Activated CD8-positive, alpha-beta T cell treated with anti-CD3 and anti-CD28 coated beads, Interleukin-2, amount 10 ng/mL, durations not matched to agents 7 days and 5 days (primary cell): ENCODE measurements around the gene FOSB. TPM values are rescaled to one million over a fixed set of nuclear protein-coding genes. Genes with fewer than 3 reads are reported as not detected.

ENCODE experiments used
- ATAC-seq: fragments of 150-1000 bp; cut with Tn5 transposase; one replicate; pipeline ENCODE4 v1.10.0; 2021; ENCODE audit warnings: moderate library complexity
- CTCF ChIA-PET: fragments of 350-600 bp; sonication (Branson Sonifier 250); formaldehyde crosslinking; loops from one replicate; lab custom pipeline; 2021; ENCODE audit warnings: antibody characterized with exemption; lab: Charles Lee
- POLR2A ChIA-PET: fragments of 350-600 bp; sonication (Branson Sonifier 250); formaldehyde crosslinking; loops from one replicate; lab custom pipeline; 2021; ENCODE audit warnings: antibody characterized with exemption; lab: Charles Lee
- DNase-seq: peaks from one replicate; pipeline ENCODE4 v3.0.0-alpha.2; 2020
- H3K27ac Mint-ChIP-seq: one replicate; pipeline ENCODE4 v1.8.0; 2021; ENCODE audit warnings: mild to moderate bottlenecking, mixed read lengths
- H3K27me3 Mint-ChIP-seq: one replicate; pipeline ENCODE4 v1.8.0; 2021; ENCODE audit warnings: low read depth, mixed read lengths
- H3K36me3 Mint-ChIP-seq: one replicate; pipeline ENCODE4 v1.8.0; 2021; ENCODE audit warnings: low read depth, mixed read lengths
- H3K4me1 Mint-ChIP-seq: one replicate; pipeline ENCODE4 v1.8.0; 2021; ENCODE audit warnings: low read depth, mixed read lengths
- H3K4me3 Mint-ChIP-seq: one replicate; pipeline ENCODE4 v1.8.0; 2021; ENCODE audit warnings: mild to moderate bottlenecking, mixed read lengths
- H3K9me3 Mint-ChIP-seq: one replicate; pipeline ENCODE4 v1.8.0; 2022; ENCODE audit warnings: mixed read lengths; ENCODE audit not compliant: insufficient read depth
- microRNA-seq: library from miRNA; unstranded; fragments of <30 nt; microRNA quantifications from one replicate; pipeline ENCODE4 v1.2.0, GENCODE V29; 2022
- total RNA-seq, 2 experiments: library from RNA; stranded (reverse); gene quantifications; one replicate each; pipeline ENCODE4 v1.2.3, GENCODE V29; 2021

FOSB gene
- total RNA-seq, 2 experiments from 2014 or later = 154 to 172 TPM

DNA sequence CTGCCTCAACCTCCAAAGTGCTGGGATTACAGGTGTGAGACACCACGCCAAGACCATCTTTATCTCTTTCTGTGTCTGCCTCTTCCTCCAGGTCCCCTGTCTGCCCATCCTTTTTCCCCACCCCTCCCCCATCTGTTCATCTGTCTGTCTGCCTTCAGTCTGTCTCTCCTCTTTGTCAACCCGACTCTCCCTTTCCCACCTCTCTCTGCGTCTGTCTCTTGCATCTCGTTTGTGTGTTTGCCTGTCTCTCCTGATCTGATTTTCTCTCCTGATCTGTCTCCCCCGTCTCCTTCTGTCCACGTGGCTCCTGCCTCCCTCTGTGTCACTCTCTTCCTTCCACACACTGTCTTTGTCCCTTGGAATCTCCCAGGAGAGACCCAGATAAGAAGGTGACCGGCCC is 49.4 kb downstream of the FOSB start:
- H3K9me3 Mint-ChIP-seq = no peaks in the 10 kb centered on the region
- H3K4me3 Mint-ChIP-seq = no peak overlapping the region
- no peak for DNase-seq
- H3K36me3 Mint-ChIP-seq = peaks cover 46% of the 10 kb centered on the region
- peak overlapping the region; percentile 71 for H3K27ac Mint-ChIP-seq
- ChIA-PET POLR2A (no interaction called here), CTCF (interaction anchor here (1.1 kb wide), 1 partner anchor 78 kb away, joined by 3 read pairs; no protein-coding TSS in a partner anchor)
- ATAC-seq = no peak
- no peaks in the 10 kb centered on the region for H3K27me3 Mint-ChIP-seq
- peaks cover 63% of the 10 kb centered on the region for H3K4me1 Mint-ChIP-seq

DNA sequence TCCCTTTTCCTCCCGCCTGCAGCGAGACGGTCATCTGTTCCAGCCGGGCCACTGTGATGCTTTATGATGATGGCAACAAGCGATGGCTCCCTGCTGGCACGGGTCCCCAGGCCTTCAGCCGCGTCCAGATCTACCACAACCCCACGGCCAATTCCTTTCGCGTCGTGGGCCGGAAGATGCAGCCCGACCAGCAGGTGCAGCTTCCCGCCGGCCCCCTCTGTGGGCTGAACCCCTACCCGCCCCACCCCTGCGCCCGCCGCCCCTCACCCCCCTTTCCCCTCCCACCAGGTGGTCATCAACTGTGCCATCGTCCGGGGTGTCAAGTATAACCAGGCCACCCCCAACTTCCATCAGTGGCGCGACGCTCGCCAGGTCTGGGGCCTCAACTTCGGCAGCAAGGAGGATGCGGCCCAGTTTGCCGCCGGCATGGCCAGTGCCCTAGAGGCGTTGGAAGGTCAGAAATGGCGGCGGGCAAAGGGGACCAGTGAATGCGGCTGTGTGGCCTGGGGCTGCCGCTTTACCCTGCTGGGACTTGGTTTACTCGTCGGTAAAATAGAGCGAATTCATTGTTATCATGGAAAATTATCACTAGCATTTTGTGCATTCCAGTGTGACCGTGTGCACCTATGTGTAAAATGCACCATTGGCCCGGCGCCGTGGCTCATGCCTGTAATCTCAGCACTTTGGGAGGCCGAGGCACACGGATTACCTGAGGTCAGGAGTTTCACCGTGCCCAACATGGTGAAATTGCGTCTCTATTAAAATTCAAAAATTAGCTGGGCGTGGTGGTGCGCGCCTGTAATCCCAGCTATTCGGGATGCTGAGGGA is 50.1 kb downstream of the FOSB start:
- DNase-seq (no peak), ATAC-seq (no peak)
- ChIA-PET POLR2A (no interaction called here), CTCF (no interaction called here)
- Mint-ChIP-seq H3K27ac (peak overlapping the region; percentile 71), H3K4me1 (peaks cover 63% of the 10 kb centered on the region), H3K27me3 (no peaks in the 10 kb centered on the region), H3K36me3 (peaks cover 48% of the 10 kb centered on the region), H3K4me3 (no peak overlapping the region), H3K9me3 (no peaks in the 10 kb centered on the region)

DNA sequence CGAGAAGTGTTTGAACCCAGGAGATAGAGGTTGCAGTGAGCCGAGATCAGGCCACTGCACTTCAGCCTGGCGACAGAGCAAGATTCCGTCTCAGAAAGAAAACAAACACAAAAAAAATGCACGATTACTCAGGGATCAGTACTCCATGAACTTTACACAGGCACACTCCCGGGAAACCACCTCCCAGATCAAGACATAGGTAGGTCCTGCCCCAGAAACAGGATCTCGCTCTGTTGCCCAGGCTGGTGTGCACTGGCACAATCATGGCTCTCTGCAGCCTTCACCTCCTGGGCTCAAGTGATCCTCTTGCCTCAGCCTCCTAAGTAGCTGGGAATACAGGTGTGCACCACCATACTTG is 50.7 kb downstream of the FOSB start:
- Mint-ChIP-seq H3K36me3 (peaks cover 47% of the 10 kb centered on the region), H3K4me1 (peaks cover 61% of the 10 kb centered on the region), H3K4me3 (no peak overlapping the region), H3K27ac (peak overlapping the region; percentile 34), H3K27me3 (no peaks in the 10 kb centered on the region), H3K9me3 (no peaks in the 10 kb centered on the region)
- DNase-seq (no peak), ATAC-seq (no peak)
- ChIA-PET POLR2A (no interaction called here), CTCF (no interaction called here)

DNA sequence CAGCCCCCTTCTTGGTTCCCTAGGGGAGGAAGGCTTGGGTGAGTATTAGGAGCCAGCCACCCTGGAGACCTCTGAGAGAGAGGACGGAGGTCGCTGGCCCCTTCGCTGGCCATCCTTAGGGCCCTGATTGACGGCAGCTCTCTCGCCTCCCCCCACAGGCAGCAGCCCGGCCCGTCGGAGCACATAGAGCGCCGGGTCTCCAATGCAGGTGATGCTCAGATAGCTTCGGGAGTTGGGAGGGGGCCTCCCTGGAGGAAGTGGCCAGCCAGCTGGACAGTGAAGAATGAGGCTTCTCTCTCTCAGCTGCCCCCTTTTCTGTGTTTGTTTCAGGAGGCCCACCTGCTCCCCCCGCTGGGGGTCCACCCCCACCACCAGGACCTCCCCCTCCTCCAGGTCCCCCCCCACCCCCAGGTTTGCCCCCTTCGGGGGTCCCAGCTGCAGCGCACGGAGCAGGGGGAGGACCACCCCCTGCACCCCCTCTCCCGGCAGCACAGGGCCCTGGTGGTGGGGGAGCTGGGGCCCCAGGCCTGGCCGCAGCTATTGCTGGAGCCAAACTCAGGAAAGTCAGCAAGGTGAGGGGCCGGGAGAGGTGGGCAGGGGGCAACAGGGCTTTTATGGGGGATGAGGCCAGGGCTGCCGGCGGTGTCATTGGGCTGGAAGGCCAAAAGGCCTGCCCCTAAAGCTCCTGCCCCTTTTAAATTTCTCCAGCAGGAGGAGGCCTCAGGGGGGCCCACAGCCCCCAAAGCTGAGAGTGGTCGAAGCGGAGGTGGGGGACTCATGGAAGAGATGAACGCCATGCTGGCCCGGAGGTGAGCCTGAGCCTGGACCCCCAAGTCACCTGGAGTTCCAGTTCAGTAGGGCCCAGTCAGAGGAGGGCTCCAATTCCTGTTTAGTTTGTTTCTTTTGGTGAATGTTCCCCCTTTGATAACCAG is 54.5 kb downstream of the FOSB start:
- H3K9me3 Mint-ChIP-seq = no peaks in the 10 kb centered on the region
- H3K4me1 Mint-ChIP-seq = peaks cover 37% of the 10 kb centered on the region
- H3K27ac Mint-ChIP-seq = no peak overlapping the region
- CTCF ChIA-PET = interaction anchor here (0.8 to 1.0 kb wide), 2 partner anchors 36 to 121 kb away, joined by 3 to 4 read pairs; no protein-coding TSS in a partner anchor
- POLR2A ChIA-PET = no interaction called here
- H3K4me3 Mint-ChIP-seq = no peak overlapping the region
- no peak for ATAC-seq
- H3K36me3 Mint-ChIP-seq = peaks cover 64% of the 10 kb centered on the region
- H3K27me3 Mint-ChIP-seq = no peaks in the 10 kb centered on the region
- DNase-seq = no peak

DNA sequence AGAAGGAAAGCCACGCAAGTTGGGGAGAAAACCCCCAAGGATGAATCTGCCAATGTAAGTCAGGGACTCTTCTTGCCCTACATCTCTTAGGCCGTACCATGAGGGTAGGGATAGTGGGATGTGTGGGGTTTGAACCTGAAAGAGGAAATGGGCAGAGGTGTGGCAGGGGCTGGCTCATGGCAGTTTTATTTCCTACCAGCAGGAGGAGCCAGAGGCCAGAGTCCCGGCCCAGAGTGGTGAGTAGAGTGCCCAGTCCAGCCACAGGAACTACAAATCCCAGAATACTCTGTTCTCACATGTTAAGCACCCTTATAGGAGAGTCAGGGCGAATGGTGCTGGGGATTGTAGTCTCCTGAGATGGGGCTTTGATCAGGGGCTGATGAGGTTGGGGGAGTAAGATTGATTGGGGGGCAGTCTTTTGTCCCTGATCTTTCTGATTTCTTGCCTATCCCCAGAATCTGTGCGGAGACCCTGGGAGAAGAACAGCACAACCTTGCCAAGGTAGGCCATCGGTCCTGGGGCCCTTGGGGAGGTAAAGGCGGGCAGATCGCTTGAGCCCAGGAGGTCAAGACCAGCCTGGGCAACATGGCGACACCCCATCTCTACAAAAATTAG is 56.0 kb downstream of the FOSB start:
- ATAC-seq (peak; percentile 98), DNase-seq (peak; percentile 83)
- Mint-ChIP-seq H3K27ac (peak overlapping the region; percentile 7), H3K9me3 (no peaks in the 10 kb centered on the region), H3K36me3 (peaks cover 66% of the 10 kb centered on the region), H3K4me3 (no peak overlapping the region), H3K4me1 (peaks cover 34% of the 10 kb centered on the region), H3K27me3 (peaks cover 2% of the 10 kb centered on the region)
- ChIA-PET POLR2A (no interaction called here), CTCF (interaction anchor here (0.7 to 1.0 kb wide), 2 partner anchors 35 to 118 kb away, joined by 3 to 4 read pairs; no protein-coding TSS in a partner anchor)

DNA sequence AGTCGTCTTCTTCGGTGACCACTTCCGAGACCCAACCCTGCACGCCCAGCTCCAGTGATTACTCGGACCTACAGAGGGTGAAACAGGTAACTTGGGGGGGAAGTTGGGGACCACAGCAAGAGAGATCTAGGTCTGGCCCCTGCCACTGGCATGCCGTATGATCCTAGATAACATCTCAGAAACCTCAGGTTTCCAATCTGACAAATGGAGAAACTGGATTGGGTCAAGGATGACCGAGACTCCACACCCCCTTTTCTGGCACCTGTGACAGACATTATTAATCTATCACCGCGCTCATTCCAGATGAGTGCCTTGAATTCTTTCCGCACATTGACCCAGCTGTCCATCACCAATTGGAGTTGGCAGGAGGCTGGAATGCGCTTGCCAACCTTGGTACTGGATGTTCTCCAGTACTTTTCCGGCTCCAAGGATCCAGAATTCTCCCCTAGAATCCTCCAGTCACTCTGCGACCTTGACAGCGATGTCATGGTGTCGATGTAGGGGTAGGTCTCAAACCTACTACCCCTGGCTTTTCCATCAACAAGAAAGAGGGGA is 56.9 kb downstream of the FOSB start:
- ATAC-seq = no peak
- Mint-ChIP-seq H3K27ac (no peak overlapping the region), H3K27me3 (peaks cover 2% of the 10 kb centered on the region), H3K36me3 (peaks cover 70% of the 10 kb centered on the region), H3K9me3 (no peaks in the 10 kb centered on the region), H3K4me1 (peaks cover 36% of the 10 kb centered on the region), H3K4me3 (no peak overlapping the region)
- CTCF ChIA-PET = interaction anchor here (0.7 to 1.0 kb wide), 4 partner anchors 9 to 168 kb away, joined by 3 to 5 read pairs (median 4); partner anchors contain the start of gene QPCTL
- POLR2A ChIA-PET = interaction anchor here (0.6 kb wide), 1 partner anchor 44 kb away, joined by 5 read pairs; no protein-coding TSS in a partner anchor
- DNase-seq = no peak

Small RNA genes within 50 kb of the gene (microRNA-seq; reads per million reads assigned to microRNA genes)
- gene MIR6088 = not detected

Other genes with a start within 250 kb of the FOSB start
- gene EXOC3L2, start 222.6 kb upstream of the FOSB start, total RNA-seq = not detected
- 10 to 100 TPM; 18.3 to 18.5 TPM for gene MARK4, start 216.7 kb upstream of the FOSB start, total RNA-seq
- not detected for gene CKM, start 145.1 kb upstream of the FOSB start, total RNA-seq
- gene KLC3, start 127.2 kb upstream of the FOSB start, total RNA-seq = not detected
- 10 to 100 TPM; 23.7 to 24.4 TPM for gene ERCC2, start 97.4 kb upstream of the FOSB start, total RNA-seq
- 10 to 100 TPM; 11.8 to 13.4 TPM for gene PPP1R13L, start 62.9 kb upstream of the FOSB start, total RNA-seq
- 10 to 100 TPM in 1 of 2 experiments, 1 to 10 TPM in 1; 9.5 to 10.6 TPM for gene POLR1G, start 61.4 kb upstream of the FOSB start, total RNA-seq
- 10 to 100 TPM; 57.5 to 64.8 TPM for gene ERCC1, start 44.1 kb upstream of the FOSB start, total RNA-seq
- 1 to 10 TPM; 2.0 to 3.4 TPM for gene RTN2, start 29.1 kb downstream of the FOSB start, total RNA-seq
- gene PPM1N, start 30.4 kb downstream of the FOSB start, total RNA-seq = 1 to 10 TPM; 1.6 to 3.2 TPM
- gene VASP, start 39.5 kb downstream of the FOSB start, total RNA-seq = 100 to 1,000 TPM; 215 to 222 TPM
- 10 to 100 TPM; 13.4 to 14.9 TPM for gene OPA3, start 116.8 kb downstream of the FOSB start, total RNA-seq
- not detected for gene GPR4, start 134.2 kb downstream of the FOSB start, total RNA-seq
- gene EML2, start 171.4 kb downstream of the FOSB start, total RNA-seq = 10 to 100 TPM; 93.6 to 97.6 TPM
- 1 to 10 TPM; 7.0 to 9.2 TPM for gene GIPR, start 200.2 kb downstream of the FOSB start, total RNA-seq
- 100 to 1,000 TPM; 634 to 652 TPM for gene SNRPD2, start 224.0 kb downstream of the FOSB start, total RNA-seq
- 1 to 10 TPM; 6.7 to 8.0 TPM for gene QPCTL, start 224.7 kb downstream of the FOSB start, total RNA-seq